GM13976 (cell line): ENCODE data around the gene TMEM169.

Experiments used
- DNase-seq: peaks from one replicate; pipeline ENCODE4 v3.0.0; 2012; ENCODE audit warnings: low spot score
- in situ Hi-C: fragments of 300-500 bp; cut with MboI; formaldehyde crosslinking; loops from one replicate; pipeline ENCODE4 v1.12.0; 2022; ENCODE audit warnings: low sequenced_read_pairs, mixed read lengths, inconsistent platforms; ENCODE audit not compliant: unreplicated experiment
- TF ChIP-seq, protein P1 (sequence below): IDR thresholded peaks from 2 replicates; pipeline ENCODE4 v1.5.1; 2012; ENCODE audit warnings: borderline replicate concordance, mild to moderate bottlenecking; ENCODE audit not compliant: insufficient read depth; ENCODE audit errors: extremely low read depth, missing control alignments, control extremely low read depth

Gene TMEM169

DNA sequence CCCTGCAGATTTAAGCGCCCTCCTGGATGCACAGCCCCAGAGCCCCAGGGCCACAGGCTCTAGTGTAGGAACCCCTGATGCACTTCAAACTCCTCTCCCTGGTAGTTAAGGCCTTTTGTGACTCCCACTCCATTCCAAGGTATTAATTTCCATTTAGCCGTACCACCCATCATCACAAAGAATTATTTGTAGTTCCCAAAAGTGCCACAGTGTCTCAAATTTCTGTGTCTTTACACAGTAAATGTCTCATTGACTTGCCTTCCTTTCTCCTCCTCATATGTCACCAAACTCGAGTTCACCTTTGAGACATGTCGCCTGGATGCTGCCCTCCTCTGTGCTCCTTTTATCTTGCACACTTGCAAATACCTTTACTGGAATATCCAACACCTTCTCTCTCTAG is 26.0 kb upstream of the TMEM169 start:
- in situ Hi-C loops: no loop called here

DNA sequence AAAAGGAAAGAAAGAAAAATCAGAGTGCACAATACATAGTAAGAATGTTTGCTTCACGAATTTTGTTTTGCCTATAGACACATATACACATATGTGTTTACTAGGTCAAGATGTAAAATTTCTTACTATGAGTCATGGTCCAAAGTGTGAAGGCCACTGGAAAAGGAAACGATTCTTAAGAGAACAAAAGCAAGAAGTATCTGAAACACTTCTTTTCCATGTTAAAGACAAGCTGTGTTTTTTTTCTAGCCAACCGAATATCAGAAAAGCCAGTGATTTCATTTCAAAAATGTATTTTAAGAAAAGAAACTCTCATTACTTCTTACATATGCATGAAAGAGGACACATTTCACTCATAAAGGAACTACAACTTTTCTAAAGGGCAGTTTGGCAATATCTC is 25.0 kb upstream of the TMEM169 start:
- TF ChIP-seq, protein P1, sequence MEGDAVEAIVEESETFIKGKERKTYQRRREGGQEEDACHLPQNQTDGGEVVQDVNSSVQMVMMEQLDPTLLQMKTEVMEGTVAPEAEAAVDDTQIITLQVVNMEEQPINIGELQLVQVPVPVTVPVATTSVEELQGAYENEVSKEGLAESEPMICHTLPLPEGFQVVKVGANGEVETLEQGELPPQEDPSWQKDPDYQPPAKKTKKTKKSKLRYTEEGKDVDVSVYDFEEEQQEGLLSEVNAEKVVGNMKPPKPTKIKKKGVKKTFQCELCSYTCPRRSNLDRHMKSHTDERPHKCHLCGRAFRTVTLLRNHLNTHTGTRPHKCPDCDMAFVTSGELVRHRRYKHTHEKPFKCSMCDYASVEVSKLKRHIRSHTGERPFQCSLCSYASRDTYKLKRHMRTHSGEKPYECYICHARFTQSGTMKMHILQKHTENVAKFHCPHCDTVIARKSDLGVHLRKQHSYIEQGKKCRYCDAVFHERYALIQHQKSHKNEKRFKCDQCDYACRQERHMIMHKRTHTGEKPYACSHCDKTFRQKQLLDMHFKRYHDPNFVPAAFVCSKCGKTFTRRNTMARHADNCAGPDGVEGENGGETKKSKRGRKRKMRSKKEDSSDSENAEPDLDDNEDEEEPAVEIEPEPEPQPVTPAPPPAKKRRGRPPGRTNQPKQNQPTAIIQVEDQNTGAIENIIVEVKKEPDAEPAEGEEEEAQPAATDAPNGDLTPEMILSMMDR: no peak
- in situ Hi-C loops: no loop called here
- peak; percentile 46 for DNase-seq

More for the DNA sequence above, 26.0 kb upstream of the TMEM169 start:
- TF ChIP-seq, protein P1: no peak
- DNase-seq: no peak

DNA sequence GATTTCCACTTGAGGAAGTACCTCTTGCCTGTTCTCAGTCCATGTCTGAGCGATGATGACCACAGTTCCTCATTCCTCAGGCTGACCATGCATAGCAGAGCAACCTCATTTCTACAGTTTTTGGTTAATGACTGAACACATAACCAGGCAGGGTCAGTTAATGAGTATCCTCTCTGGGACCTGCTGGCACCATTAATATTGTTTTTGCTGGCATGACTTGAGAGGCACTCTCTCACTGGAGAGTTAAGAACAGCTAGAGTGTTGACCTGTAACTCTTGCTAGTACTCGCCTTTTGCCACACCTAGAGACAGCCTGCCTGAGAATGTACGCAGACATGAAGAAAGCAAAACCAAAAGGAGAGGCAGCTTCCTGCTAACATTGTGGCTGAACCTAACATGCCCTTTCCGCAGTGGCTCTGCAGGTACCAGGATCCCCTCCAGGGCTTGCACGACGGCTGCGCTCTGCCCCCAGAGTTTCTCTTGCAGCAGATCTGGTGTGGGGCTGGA is 24.0 kb upstream of the TMEM169 start:
- TF ChIP-seq, protein P1: no peak
- in situ Hi-C loops: no loop called here
- DNase-seq: peak; percentile 66

DNA sequence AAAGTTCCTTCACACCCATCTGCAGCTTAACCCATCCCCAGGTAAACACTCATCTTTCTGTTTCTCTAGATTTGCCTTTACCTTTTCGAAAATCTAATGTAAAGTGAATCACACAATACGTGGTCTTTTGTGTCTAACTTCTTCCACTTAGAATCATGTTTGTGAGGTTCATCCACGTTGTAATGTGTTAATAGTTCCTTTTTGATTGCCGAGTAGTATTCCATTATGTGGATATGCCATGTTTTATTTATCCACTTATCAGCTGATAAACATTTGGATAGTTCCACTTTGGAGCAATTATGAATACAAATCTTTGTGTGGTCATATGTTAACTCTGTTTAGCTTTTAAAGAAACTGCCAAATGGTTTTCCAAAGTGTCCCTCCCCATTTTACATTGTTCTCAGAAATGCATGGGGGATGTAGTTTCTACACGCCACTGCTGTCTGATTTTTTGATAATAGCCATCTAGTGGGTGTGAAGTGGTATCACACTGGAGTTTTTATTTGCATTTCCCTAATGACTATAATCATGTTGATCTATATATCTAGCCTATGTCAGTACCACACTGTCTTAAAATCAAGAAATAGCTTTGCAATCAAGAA is 22.4 kb upstream of the TMEM169 start:
- TF ChIP-seq, protein P1: no peak
- no peak for DNase-seq
- in situ Hi-C loops: no loop called here

DNA sequence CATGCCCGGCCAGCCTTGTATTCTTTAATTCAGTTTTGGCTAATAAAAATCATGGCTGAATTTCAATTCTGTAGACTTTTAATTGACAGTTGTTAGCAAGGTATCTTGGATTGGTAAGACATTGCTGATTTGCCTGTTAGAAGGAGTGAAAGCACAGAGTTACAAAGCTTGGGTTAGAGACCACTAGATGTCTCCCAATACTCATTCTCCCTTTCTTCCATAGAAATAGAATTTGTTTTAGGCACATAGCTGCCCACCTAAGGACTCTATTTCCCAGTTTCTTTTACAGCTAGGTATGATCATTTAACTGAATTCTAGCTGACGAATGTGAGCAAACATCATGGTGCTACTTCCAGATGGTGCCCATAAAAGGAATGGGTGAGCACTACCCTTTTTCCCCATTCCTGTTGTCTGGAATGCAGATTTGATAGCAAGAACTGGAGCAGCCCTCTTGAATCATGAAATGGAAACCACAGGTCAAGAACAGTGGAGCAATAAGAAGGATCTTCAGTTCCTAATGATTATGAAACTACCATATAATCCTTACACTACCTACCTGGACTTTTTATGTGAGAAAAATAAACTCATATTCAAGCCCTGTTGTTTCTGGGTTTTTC is 17.6 kb upstream of the TMEM169 start:
- TF ChIP-seq, protein P1: no peak
- in situ Hi-C loops: no loop called here
- DNase-seq: no peak

DNA sequence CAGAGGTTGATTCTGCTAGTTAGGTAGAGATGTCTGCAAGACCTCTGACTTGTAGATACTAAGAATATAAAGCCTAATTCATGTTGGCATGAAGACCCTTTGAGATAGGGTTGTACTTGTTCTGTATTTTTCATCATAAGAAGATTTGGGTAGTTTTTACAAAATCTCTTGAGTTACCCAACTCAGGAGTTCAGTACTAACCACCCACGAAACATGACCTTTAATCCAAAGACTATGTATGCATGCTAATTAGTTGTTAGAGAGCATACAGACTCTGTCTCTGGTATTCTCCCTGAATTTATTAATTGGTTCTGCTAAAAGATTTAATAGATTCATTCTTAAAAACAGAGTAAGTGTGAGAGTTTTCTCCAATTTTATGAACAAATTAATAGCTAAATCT is 17.1 kb upstream of the TMEM169 start:
- DNase-seq: no peak
- TF ChIP-seq, protein P1: no peak
- in situ Hi-C loops: no loop called here

DNA sequence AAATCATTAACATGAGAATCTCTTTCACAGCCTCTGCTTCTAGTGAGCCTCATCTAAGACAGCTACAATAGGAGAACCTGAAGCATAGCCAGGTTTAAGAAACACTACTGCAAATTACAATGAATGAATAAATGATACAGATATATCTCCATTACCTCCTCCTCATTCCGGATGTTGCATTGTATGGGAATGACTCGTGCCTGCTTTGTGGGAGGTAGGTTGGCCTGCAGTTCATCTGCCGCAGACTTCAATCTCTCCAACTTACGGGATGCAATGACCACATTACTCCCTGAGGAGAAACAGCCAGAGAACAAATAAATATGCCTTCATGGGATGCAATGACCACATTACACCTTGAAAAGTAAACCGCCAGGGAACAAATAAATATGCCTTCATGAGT is 15.5 kb upstream of the TMEM169 start:
- no peak for DNase-seq
- in situ Hi-C loops: no loop called here
- TF ChIP-seq, protein P1: no peak
